Smooth muscle cell (in vitro differentiated cells): ENCODE measurements around the gene S100PBP. TPM values are rescaled to one million over a fixed set of nuclear protein-coding genes. Genes with fewer than 3 reads are reported as not detected.
A peak's percentile ranks its signal among the peaks of the same experiment; 100 is the strongest.

Experiments used
- DNase-seq: peaks from one replicate; lab custom pipeline; 2025; ENCODE audit not compliant: unreplicated experiment; lab: John Stamatoyannopoulos, UW
- H2AFZ ChIP-seq: fragments of 200-600 bp; sonication (generic); 2 replicates; pipeline ENCODE4 v1.6.0; 2016; ENCODE audit warnings: antibody characterized with exemption, low read depth, mild to moderate bottlenecking
- H3F3A ChIP-seq: fragments of 200-600 bp; sonication (generic); 2 replicates; pipeline ENCODE4 v1.6.0; 2017; ENCODE audit warnings: antibody characterized with exemption, low read depth
- H3K27ac ChIP-seq: fragments of 200-600 bp; sonication (generic); 2 replicates; pipeline ENCODE4 v1.5.1; 2016; ENCODE audit warnings: low read depth, mild to moderate bottlenecking
- H3K27me3 ChIP-seq: fragments of 200-600 bp; sonication (generic); 2 replicates; pipeline ENCODE4 v1.6.1; 2016; ENCODE audit warnings: low read depth, mild to moderate bottlenecking
- H3K36me3 ChIP-seq: fragments of 200-600 bp; sonication (generic); 2 replicates; pipeline ENCODE4 v1.5.1; 2016; ENCODE audit warnings: low read depth
- H3K4me1 ChIP-seq: fragments of 200-600 bp; sonication (generic); 2 replicates; pipeline ENCODE4 v1.5.1; 2016; ENCODE audit warnings: low read depth
- H3K4me2 ChIP-seq: fragments of 200-600 bp; sonication (generic); 2 replicates; pipeline ENCODE4 v1.6.0; 2016; ENCODE audit warnings: mild to moderate bottlenecking
- H3K4me3 ChIP-seq: fragments of 200-600 bp; sonication (generic); 2 replicates; pipeline ENCODE4 v1.5.1; 2016; ENCODE audit warnings: mild to moderate bottlenecking
- H3K79me2 ChIP-seq: fragments of 200-600 bp; sonication (generic); 2 replicates; pipeline ENCODE4 v1.6.0; 2016; ENCODE audit warnings: low read depth, mild to moderate bottlenecking
- H3K9ac ChIP-seq: fragments of 200-600 bp; sonication (generic); 2 replicates; pipeline ENCODE4 v1.6.0; 2016; ENCODE audit warnings: low read depth
- H3K9me3 ChIP-seq: fragments of 200-600 bp; sonication (generic); replicated peaks from 2 replicates; pipeline ENCODE4 v1.5.1; 2016; ENCODE audit warnings: low read depth
- H4K20me1 ChIP-seq: fragments of 200-600 bp; sonication (generic); 2 replicates; pipeline ENCODE4 v1.6.0; 2016; ENCODE audit warnings: low read depth
- WGBS: methylation state at CpG from one replicate; pipeline ENCODE4 v1.1.7; 2016; ENCODE audit warnings: low lambda C conversion rate; 5-methylcytosine and 5-hydroxymethylcytosine counted together
- polyA plus RNA-seq: library from polyadenylated mRNA; unstranded; fragments of >200 nt; fragmentation: Nextera tagmentation; extraction: Ambion mirVana; gene quantifications from 2 replicates; pipeline ENCODE4 v1.2.1, GENCODE V29; 2016
- total RNA-seq: library from RNA; depleted of rRNA; stranded (reverse); fragments of >200 nt; gene quantifications from 2 replicates; pipeline ENCODE4 v1.2.3, GENCODE V29; 2014
- TF ChIP-seq, protein P1 (sequence below): fragments of 200-600 bp; sonication (generic); IDR thresholded peaks from 2 replicates; pipeline ENCODE4 v1.5.1; 2017; ENCODE audit warnings: borderline replicate concordance, mild to moderate bottlenecking, antibody characterized with exemption; ENCODE audit not compliant: insufficient read depth, poor library complexity, severe bottlenecking

The S100PBP gene
- total and polyA plus RNA-seq, 2 experiments from 2014 or later = 22.1 to 39.1 TPM

DNA sequence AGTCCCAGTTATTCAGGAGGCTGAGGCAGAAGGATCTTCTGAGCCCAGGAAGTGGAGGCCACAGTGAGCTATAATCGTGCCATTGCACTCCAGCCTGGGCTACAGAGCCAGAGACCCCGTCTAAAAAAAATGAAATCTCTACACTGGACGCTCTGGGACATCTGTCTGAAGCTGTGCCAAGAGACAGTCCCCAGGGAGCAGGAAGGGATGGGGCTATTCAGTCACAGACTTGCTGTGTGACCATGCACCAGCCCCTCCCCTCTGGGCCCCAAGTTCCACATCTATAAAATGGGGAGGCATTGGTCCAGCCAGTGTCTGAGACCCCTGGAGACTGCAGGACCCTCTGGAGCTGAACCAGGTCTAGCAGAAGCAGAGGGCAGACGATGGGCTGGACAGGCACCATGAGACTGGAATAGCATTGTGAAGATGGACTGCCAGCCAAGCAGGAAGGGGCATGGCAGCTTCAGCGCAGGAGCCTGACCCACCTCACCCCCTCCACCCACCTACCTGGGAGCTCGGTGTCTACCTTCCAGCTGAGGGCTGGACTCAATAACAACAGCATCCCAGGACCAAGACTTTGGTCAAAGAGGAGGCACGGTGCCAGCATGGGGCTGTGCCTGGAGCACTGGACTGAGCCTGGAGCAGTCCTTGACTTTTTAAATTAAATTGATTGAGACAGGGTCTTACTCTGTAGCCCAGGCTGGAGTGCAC is 82.3 kb downstream of the S100PBP start:
- Histone ChIP-seq H2AFZ (no peak overlapping the region), H3K9me3 (no peaks in the 10 kb centered on the region), H3K4me3 (no peak overlapping the region), H3K4me1 (peaks cover 5% of the 10 kb centered on the region), H3K27ac (no peak overlapping the region), H4K20me1 (no peaks in the 10 kb centered on the region), H3F3A (peaks cover 6% of the 10 kb centered on the region), H3K9ac (no peak overlapping the region), H3K27me3 (no peaks in the 10 kb centered on the region), H3K4me2 (no peak overlapping the region), H3K36me3 (no peaks in the 10 kb centered on the region), H3K79me2 (no peaks in the 10 kb centered on the region)
- TF ChIP-seq, protein P1, sequence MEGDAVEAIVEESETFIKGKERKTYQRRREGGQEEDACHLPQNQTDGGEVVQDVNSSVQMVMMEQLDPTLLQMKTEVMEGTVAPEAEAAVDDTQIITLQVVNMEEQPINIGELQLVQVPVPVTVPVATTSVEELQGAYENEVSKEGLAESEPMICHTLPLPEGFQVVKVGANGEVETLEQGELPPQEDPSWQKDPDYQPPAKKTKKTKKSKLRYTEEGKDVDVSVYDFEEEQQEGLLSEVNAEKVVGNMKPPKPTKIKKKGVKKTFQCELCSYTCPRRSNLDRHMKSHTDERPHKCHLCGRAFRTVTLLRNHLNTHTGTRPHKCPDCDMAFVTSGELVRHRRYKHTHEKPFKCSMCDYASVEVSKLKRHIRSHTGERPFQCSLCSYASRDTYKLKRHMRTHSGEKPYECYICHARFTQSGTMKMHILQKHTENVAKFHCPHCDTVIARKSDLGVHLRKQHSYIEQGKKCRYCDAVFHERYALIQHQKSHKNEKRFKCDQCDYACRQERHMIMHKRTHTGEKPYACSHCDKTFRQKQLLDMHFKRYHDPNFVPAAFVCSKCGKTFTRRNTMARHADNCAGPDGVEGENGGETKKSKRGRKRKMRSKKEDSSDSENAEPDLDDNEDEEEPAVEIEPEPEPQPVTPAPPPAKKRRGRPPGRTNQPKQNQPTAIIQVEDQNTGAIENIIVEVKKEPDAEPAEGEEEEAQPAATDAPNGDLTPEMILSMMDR = no peak
- DNase-seq = no peak
- WGBS = 91% methylated on average over 7 of the region's 7 CpGs

DNA sequence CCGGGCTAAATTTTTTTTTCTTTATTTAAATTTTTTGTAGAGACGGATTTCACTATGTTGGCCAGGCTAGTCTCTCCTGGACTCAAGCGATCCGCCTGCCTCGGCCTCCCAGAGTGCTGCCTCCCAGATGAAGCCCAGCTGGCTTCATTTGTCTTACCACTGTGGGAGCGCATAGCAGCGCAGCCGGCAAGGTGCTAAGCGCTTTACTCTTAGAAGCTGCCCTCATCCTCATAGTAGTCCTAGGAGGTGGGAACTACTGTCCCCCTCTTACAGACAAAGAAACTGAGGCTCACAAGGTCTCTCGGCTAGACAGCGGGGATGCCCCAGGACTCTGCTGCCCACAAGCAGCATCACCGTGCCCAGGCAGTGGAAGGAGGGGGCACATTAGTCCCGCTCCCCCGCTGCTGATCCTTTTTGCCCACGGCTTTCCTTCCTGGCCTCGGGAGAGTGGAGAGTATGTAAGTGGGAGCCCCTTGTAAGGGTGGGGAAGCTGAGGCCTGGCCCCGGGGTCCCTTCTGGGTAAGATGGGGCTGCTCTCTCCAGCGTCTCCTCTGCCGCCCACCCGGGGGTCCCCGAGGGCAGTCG is 83.0 kb downstream of the S100PBP start:
- no peaks in the 10 kb centered on the region for H3K79me2 ChIP-seq
- no peaks in the 10 kb centered on the region for H3K27me3 ChIP-seq
- H2AFZ ChIP-seq = peak overlapping the region; percentile 61
- H4K20me1 ChIP-seq = no peaks in the 10 kb centered on the region
- peak overlapping the region; percentile 32 for H3K9ac ChIP-seq
- 31% methylated on average over 22 of the region's 22 CpGs for WGBS
- peaks cover 6% of the 10 kb centered on the region for H3F3A ChIP-seq
- no peak for DNase-seq
- H3K4me3 ChIP-seq = peak overlapping the region; percentile 69
- H3K4me2 ChIP-seq = peak overlapping the region; percentile 88
- H3K36me3 ChIP-seq = no peaks in the 10 kb centered on the region
- TF ChIP-seq, protein P1 = no peak
- H3K9me3 ChIP-seq = no peaks in the 10 kb centered on the region
- peaks cover 5% of the 10 kb centered on the region for H3K4me1 ChIP-seq
- H3K27ac ChIP-seq = no peak overlapping the region

DNA sequence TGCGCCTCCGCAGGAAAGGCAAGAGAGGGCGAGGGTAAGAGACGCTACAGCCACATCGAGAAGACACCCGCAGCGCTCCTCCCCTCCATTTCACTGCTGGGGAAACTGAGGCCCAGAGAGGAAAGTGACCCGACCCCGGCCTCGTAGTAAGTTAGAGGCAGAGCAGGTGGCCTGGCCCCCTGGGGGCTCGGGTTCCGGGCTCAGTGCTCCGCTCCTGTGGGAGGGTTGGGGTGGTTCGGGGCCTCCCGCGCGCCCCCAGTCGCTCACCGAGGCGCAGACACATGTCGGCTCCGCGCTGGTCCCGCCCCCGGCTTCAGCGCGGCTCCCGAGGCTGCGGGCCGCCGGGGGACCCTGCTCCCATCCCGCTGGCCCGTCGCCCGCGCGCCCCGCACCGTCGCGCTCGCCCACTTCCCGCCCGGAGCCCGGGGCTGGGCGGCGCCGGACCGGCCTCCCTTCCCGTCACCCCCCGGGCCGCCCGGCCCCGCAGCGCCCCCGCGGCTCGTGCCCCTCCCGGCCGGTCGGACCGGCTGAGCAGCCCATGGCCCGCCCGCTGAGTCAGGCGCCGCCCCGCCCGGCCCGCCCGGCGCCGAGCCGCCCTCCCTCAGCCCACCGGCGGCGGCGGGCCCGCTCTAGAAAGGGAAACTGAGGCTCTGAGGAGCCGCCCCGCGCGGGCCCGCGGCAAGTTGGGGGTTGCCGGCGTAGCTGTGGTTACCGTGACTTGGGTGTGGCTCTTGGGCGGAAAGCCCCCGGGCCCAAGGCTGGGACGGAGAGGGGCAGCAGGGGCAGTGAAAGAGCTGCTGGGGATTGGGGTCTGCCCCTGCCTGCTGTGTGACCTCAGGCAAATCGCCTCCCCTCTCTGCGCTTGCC is 83.7 kb downstream of the S100PBP start, which contains the start of gene TMEM54:
Gene TMEM54, minus strand, starts transcription at position 434 of the 867 bp plus-strand sequence. Its CDS starts 151 bp downstream, at position 283.
- Histone ChIP-seq H4K20me1 (no peaks in the 10 kb centered on the region), H3K9ac (peak within 1 kb of the TSS; percentile 64), H3K36me3 (no peaks in the 10 kb centered on the region), H3K79me2 (no peaks in the 10 kb centered on the region), H3K4me1 (peaks cover 5% of the 10 kb centered on the region), H3K4me3 (peak within 1 kb of the TSS; percentile 69), H3K27me3 (no peaks in the 10 kb centered on the region), H2AFZ (peak within 1 kb of the TSS; percentile 96), H3K27ac (no peak within 1 kb of the TSS), H3K4me2 (peak within 1 kb of the TSS; percentile 88), H3F3A (peaks cover 6% of the 10 kb centered on the region), H3K9me3 (no peaks in the 10 kb centered on the region)
- 4% methylated on average over 35 of the region's 92 CpGs for WGBS
- TF ChIP-seq, protein P1 = no peak
- no peak for DNase-seq
